ENCODE results near the gene ANKRD35.
"Not testable (repeated sequence)": the region's sequence is repeated elsewhere in the genome, so short reads cannot be mapped to it uniquely, and the experiment has no call there.

The ANKRD35 gene

DNA sequence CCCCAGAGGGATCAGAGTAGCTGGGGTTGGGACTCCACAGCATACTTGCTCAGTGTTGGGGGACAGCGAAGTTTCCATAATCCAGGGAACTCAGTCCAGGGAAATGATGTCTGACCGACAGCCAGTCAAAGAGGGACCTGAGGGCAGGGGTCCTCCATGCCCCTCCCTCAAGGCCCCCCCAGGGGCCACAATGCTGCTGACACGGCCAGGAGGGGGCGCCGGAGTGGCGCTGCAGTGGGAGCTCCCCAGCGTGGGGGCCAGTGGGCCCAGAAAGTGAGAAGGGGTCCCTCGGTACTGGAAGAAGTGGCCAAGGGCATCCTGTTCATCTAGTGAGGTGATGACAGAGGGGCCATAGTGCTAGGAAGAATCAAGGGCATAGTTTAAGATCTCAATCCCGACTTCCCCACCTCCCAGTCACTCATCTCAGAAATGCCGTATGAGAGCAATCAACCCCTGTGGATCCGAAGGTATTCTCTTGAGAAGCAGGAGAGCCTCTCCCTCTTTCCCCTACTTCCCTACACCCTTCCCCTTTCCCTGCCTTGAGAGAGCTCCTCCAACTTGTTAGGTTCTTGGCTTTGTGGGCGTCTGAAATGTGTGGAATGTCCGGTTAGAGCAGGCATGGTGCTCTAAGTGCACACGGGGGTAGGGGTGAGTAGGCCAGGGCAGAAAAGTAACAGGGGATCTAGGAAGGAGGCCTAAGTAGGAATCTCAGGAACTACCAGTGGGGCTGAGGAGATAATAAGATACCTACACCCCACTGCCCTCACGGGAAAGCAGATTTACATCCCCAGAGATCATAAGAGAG is 36.1 kb downstream of the ANKRD35 start:
- no peak for DNase-seq

- no peak for DNase-seq
Measured at GRCh38 chr1:145847827-145848226, 37.8 kb downstream of the ANKRD35 start.

DNA sequence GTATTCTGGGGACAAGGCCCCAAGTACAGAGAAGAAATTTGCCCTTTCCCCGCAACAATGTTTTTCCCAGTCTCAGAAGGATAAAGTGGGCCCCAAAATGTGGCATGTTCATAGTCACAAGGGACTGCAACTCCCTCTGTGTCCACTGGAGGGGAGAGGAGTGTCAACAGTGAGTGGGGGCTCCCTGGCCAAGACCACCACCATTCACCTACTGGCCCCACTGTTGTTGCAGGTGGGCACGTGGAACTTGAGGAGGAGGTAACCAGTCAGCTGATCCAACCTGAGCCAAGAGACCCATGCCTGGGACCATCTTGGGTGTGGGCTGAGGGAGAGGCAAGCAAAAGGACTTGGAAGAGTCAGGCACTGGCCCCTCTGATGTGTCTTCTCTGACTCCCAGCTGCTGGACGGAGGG is 39.5 kb downstream of the ANKRD35 start:
- no peak for DNase-seq

DNA sequence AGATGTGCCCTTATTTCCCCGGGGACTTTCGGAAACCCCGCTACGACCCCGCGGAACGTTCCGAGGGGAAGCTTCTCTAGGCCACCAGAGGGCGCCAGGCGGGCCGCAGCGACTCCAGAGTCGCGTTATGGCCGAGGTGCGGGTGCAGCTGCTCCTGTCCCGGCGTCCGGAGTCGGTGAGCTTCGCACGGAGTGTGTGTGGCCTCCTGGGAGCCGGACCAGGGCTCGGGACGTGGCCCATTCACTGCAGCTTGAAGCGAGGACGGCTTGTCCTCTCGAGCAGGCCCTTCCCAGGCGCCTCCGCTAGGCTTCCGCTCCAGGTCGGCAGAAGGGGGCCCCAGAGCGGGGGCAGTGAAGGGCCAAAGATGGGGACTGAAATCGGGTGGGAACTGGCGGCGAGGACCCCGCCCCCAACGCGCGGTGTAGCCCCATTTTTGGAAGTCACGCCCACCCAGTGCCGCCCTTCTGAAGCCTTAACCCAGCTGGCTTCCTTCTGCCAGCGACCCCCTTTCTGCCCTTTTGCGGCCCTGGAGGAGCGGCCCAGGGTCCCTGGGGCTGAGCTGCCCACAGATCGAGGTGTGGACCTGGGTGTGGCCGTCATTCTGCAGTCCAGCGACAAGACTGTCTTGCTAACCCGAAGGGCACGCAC is 40.0 kb downstream of the ANKRD35 start, which contains the start of gene NUDT17:
Gene NUDT17 (plus strand): TSS at position 117 of the 648 bp plus-strand sequence. CDS start 11 bp downstream, at position 128.
- DNase-seq, result peak; percentile 76

DNA sequence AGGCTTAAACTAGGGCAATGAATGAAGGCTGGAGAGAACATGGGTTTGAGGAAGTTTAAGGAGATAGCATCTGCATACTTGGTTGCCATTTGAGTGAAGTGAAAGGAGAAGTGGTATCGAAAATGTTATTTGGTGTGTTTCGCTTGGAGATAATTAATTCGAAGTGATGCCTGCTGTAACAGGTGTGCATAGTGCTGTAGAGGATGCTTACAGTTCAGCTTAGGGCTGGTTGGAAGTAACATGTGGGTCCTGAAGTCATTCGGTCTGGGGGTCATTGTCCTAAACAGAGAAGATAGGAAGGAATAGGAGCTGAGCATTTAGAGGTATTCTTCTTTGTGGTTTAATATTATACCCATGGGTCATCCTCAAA is 40.5 kb downstream of the ANKRD35 start:
- DNase-seq, result peak; percentile 76

GRCh38 chr1:145843031-145843430 is 42.6 kb downstream of the ANKRD35 start:
- no peak for DNase-seq

GRCh38 chr1:145837656-145838055 is 48.0 kb downstream of the ANKRD35 start:
- DNase-seq, result no peak

DNA sequence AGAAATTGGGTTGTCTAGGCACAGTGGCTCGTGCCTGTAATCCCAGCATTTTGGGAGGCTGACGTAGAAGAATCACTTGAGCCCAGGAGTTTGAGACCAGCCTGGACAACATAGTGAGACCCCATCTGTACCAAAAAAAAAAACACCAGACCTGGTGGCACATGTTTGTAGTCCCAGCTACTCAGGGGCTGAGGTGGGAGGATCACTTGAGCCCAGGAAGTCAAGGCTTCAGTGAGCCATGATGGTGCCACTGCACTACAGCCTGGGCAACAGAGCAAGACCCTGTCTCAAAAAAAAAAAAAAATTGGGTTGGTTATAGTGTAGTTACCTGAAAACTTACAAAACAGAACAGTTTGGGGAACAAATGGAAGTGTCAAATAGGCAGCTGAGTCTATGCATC is 54.9 kb downstream of the ANKRD35 start:
- DNase-seq, result not testable (repeated sequence)

GRCh38 chr1:145828367-145829026 is 57.2 kb downstream of the ANKRD35 start:
- DNase-seq, result no peak

DNA sequence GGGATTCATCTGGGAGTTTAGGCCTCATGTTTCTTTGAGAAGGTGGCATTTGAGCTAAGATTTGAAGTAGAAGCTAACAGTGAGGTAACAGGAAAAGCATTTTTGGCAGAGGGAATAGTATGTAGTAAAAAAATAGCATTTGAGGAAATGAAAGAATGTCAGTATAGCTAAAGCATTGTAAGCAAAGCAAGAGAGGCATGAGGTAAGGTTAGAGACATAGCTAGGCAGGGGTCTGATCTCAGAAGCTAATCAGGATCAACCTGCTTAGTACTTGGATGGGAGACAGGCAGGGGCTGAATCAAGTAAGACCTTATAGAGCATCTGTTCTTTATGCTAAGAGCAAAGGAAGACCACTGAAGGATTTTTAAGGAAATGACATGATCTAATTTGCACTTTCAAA is 57.7 kb downstream of the ANKRD35 start:
- DNase-seq, result no peak

GRCh38 chr1:145826030-145826429 is 59.6 kb downstream of the ANKRD35 start:
- DNase-seq, result no peak

DNA sequence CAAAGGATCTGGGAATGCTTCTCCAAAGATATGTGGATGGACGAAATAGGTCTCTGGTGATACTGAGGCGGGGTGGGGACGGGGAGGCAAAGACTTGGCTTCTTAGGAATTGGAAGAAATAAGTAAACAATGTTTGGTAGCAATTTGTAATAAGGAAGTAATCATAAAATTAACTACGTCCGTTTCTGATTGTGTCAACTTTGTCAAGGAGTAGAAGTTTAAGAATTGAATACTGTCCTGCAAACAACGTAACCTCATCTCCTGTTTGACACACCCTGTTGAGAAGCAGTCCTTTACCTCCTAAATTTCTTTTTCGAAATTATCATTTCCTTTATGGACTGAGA is 61.2 kb downstream of the ANKRD35 start:
- DNase-seq, result peak; percentile 28

DNA sequence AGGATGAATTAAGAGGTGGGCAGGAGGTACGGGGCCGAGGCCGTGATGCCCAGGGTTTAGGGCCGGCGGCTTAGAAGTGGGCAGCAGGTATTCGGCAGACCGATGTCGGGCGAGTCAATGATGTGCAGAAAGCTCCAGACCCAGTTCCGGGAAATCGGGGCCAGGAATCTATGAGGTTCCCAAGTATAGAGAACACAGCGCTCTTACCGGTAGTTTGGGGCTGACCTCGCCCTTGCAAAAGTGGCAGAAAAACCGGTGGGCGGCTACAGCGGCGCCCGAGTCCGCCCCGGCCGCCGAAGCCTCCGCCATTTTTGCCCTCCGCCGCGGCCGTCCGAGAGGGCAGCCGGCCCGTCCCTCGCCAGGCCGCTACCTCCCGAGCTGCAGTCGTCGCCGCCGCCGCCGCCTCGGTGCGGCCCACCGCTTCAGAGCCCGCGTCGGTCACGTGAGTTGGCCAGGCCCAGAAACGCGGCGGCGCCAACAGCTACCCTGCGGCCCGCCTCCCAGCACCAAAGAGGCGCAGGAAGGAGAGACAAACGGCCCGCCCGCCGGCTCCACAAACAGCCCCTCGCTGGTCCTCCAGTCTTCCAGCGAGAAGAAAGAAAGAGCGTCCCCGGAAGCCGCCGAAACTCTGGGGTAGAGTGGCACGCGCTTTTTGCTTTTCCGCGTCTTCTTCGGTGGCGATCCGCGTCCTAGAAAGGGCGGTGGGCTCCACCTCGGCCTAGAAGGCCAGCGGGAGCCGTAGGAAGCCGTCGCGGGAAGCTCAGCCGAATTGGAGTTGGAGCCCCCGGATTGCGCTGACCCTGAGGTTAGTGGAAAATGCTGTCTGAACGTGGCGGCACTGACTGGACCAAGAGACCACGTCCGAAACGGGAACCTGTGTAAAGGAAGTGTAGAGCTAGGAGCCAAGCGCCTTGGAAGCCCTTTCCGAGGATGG is 61.8 kb downstream of the ANKRD35 start, which contains the start of the genes POLR3C and RNF115:
Gene POLR3C (plus strand): TSS at position 636 of the 934 bp plus-strand sequence. CDS start 1,577 bp downstream, outside the sequence.
Gene RNF115 (minus strand): TSS at position 531 of the 934 bp plus-strand sequence. CDS start 222 bp downstream, at position 309.
- peak; percentile 92 for DNase-seq

DNA sequence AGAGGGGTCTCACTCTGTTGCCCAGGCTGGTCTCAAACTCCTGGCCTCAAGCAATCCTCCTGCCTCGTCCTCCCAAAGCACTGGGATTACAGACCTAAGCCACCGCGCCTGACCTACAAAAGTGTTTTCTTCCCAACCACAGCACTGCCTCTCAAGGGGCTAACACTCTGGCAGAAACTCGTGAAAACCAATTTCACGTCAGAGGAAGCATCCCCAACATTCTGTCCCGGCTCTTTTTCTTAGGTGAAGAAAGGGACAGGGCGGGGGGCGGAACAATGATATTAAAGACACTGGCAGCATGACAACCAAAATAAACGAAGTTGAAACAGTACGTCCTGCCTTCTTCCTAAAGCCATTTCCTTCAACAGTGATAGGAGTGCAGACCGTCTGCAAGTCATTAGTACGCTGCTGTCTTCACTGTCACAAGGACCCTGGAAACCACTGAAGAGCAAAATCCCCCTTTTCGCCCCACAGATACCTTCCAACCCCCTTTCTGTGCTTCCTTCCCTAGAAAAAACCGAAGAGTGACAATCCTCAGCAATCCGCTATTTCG is 62.8 kb downstream of the ANKRD35 start:
- not testable (repeated sequence) for DNase-seq

DNA sequence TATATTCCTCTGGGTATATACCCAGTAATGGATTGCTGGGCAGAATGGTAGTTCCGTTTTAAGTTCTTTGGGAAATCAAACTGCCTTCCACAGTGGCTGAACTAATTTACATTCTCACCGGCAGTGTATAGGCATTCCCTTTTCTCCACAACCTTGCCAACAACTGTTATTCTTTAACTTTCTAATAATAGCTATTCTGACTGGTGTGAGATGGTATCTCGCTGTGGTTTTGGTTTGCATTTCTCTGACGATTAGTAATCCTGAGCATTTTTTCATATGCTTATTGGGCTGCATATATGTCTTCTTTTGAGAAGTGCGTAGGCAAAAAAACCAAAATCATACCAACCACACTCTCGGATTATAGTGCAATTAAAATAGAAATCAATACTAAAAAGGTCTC is 67.6 kb downstream of the ANKRD35 start:
- not testable (repeated sequence) for DNase-seq
